ENCODE measurements around the gene MCRIP2.

MCRIP2 gene

GRCh38 chr16:633336-634050 is 8.1 kb upstream of the MCRIP2 start:
- no peak for DNase-seq

DNA sequence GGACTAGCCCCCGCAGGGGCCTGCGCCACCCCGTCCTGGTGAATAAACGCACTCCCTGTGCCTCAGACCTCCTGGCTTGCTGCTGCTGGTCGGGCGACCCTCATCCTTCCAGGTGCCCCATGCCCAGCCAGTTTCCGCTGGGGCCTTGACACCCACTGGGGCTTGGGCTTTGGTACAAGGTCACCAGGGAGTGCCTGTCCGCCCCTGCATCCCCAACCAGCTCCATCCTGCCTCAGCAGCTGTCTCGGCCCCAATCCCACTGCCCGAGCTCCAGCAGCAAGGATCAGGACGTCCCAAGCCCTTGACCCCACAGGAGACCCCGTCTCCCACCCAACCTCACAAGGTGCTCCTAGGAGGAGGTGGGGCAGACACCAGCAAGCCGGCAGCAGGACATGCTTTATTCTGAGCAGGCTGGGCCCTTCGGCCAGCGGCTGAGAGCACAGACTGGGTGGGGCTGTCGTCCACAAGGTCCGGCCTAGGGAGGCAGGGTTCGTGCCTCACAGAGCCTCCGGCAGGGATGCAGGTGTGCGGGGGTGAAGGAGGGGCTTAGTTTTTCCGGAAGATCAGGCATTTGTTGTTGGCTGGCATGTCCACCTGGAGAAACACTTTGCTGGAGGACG is 7.5 kb upstream of the MCRIP2 start:
- DNase-seq: no peak

GRCh38 chr16:634996-635395 is 6.6 kb upstream of the MCRIP2 start:
- no peak for DNase-seq

- DNase-seq: no peak
These were observed 5.9 kb upstream of the MCRIP2 start for GRCh38 chr16:635573-636205.

GRCh38 chr16:636206-637080 is 5.2 kb upstream of the MCRIP2 start, which contains the start of gene METTL26:
Gene METTL26, minus strand, starts transcription at chr16:636305. Its CDS starts 15 bp downstream, at chr16:636290.
- DNase-seq: peak; percentile 84

DNA sequence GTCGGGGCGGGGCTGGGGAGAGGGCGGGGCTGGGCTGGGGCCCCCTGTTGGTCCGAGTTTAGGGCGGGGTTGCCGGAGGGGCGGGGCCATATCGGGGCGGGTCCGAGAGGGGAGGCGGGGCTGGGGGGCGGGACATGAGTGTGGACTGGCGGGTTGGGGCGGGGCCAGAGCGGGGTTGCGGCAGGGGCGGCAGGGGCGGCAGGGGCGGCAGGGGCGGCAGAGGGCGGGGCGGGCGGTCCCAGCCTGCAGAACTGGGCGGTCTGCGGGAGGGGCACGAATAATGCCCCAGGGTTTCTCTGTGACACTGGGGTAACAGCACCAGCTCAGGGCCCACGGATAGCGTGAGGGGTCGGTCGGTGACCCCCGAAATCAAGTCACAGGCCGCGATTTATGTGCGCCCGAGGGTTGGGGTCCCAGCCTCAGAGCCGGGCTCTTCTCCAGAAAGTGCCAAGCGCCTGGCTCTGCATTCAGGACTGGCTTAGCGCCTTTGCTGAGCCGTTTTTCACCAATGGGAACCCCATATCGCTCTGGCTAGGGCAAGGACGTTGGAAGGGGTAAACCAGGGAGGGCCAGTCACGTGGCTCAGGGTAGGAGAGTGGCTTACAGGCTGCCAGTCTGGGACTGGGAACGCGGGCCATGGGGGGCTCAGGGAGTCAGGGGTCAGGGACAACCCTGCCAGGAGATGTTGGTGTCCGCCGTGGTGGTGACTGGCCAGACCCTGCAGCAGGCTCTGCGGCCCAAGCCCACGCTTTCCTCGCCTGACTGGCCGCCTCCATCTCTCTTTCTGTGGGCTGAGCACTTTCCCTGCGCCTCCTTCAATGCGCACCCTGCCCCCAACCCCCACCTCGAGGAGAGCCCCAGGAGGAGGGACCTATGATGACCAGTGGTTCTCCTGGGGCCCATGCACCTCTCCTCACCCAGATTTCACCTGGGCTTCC is 4.3 kb upstream of the MCRIP2 start:
- DNase-seq: no peak

DNA sequence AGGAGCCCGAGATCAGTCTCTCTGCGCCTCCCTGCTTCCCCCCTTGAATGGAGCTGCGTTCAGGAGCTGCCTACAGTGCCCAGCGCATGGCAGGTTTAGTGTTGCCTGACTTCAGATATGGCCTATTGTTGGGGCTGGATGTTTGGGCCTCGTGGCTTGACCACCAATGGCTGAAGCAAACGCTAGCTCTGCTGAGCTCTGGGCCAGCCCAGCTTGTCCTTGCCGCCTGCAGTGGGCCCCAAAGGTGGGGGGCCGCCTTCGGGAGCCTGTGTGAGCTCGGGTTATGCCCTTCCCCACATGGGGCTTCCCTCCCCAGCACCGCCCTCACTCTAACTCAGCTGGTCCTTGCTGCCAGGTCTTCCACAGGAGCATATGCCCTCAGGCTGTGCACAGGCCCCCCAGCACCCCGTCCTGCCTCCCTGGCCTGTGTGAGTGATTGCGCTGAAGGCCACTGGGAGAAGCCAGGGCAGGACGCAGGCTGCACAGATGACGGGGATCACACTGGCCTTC is 3.5 kb upstream of the MCRIP2 start:
- no peak for DNase-seq

GRCh38 chr16:638836-639235 is 2.8 kb upstream of the MCRIP2 start:
- DNase-seq: no peak

GRCh38 chr16:640614-641013 is 1.0 kb upstream of the MCRIP2 start:
- no peak for DNase-seq

DNA sequence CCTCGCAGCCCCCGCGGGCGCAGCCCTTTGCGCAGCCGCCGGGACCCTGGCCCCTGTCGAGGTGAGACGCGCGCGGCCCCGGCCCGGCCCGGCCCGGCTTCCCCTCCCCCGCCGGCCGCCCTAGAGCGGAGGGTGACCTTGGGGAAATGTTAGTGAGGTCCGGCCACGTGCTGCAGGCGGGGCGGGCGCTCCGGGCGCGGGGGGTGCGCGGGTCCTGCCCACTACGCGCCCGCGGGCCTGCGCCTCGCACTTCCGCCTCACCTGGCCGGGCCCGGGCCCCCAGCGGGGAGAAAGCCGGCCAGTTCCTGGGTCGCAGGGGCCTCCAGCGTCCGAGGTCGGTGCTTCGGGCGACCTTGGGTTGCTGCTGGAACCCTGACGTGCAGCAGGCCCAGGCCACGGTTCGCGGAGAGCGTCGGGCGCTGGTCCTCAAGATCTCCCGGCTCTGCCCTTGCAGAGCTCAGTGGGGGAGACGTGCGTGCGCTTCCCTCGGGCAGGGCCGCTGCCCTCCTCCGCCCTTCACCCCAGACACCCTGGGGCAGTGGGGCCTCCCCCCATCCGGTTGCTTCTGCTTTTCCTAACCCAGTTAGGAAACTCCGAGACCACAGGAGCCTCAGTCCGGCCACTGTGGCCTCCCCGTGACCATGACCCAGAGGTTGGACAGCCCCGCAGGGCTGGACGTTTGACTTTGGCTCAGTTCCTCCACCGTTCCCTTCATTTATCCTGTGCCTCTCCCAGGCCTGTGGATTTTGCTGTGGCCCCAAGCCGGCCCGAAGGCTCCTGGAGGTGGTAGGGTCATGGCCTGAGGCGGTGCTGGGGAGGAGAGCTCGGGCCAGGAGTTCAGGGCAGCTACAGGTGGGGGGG is 791 bp downstream of the MCRIP2 start:
- no peak for DNase-seq

DNA sequence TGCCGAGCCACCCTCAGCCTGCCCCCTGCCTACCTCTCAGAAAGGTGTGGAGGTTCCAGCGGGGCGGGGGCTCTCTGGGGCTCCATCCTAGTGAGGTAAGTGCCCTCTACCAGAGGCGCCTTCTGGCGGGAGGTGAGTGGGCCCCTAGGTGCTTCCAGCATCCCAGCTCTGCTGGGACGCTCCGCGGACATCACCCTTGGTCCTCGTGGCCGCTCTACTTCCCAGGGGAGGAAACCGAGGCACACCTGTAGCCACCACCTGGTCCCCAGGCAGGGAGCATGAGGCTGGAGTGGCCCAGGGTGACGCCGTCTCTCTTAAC is 1.4 kb downstream of the MCRIP2 start:
- no peak for DNase-seq

DNA sequence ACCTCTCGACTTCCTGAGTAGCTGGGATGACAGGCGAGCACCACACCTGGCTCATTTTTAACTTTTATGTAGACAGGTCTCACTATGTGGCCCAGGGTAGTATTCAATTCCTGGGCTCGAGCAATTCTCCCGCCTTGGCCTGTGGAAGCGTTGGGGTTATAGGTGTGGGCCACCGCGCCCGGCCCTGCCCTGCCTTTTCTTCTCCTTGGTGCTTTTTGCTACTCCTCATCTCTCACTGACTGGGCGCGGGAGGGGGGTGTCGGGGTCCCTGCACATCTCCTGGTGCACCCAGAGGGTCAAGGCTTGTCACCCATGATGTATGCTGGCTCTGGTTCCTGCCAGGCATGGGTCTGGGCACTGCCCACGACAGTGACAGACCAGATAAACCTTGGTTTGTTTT is 2.9 kb downstream of the MCRIP2 start:
- DNase-seq: no peak

DNA sequence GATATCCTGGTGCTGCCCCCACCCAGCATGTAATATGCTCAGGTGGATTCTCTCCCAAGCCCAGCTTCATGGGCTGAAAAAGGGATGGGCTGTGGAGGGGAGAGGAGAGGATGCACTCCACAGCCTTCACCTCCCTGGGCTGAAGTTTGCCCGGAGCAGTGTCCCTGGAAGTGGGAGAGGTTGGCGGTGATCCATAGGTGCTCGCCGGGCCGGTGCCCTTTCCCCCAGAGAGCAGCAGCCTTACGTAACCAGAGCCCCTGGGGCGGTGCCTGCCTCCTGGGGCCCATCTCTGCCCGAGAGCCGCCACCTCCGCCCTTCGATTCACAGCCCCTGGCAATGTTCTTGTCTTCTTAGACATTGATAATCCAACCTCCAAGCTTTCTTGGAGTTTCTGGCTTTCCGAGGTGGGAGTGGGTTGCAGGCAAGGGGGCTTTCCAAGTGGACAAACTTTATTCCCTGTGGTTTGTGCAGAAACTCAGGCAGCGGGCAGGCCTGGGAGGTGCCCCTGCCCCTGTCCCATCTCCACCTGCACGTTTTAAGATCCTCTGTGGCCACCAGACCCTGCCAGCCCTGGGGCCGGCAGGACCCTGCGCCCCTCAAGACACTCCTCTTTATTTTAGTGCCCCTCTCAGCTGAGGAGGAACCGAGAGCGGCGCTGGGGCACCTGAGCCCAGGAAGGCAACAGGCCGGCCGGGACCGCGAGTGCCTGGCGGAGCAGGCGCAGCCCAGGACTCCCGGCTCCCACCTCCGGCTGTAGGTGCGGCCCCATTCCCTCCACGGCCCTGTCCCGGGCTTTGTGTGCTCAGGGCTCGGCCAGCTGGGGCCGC is 4.4 kb downstream of the MCRIP2 start:
- DNase-seq: no peak

- DNase-seq: no peak
These were observed 5.1 kb downstream of the MCRIP2 start for GRCh38 chr16:646679-647172.

DNA sequence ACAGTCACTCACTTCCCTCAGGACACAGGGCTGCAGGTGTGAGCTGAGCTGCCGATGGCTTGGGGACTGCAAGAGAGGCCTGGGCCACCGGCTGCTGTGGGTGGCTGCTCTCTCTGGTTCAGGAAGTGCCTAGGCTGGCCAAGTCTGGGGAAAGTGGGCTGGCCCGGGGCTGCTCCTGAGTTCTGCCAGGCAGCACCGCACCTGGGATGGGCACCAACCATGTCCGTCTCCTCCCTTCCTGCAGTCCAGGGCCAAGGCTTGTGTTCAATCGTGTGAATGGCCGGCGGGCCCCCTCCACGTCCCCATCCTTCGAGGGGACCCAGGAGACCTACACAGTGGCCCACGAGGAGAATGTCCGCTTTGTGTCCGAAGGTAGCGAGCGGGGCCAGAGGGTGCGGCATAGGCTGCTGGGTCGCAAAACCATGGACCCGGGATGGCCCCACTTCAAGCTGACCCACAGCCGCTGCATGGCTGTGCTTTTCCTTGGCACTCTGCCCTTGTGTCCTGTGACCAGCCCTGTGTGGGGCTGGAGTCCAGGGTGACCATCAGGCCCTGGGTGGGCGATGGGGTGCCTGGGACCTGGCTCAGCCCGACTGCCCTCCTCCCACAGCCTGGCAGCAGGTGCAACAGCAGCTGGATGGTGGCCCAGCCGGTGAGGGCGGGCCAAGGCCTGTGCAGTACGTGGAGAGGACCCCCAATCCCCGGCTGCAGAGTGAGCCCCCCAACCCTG is 5.7 kb downstream of the MCRIP2 start:
- no peak for DNase-seq

DNA sequence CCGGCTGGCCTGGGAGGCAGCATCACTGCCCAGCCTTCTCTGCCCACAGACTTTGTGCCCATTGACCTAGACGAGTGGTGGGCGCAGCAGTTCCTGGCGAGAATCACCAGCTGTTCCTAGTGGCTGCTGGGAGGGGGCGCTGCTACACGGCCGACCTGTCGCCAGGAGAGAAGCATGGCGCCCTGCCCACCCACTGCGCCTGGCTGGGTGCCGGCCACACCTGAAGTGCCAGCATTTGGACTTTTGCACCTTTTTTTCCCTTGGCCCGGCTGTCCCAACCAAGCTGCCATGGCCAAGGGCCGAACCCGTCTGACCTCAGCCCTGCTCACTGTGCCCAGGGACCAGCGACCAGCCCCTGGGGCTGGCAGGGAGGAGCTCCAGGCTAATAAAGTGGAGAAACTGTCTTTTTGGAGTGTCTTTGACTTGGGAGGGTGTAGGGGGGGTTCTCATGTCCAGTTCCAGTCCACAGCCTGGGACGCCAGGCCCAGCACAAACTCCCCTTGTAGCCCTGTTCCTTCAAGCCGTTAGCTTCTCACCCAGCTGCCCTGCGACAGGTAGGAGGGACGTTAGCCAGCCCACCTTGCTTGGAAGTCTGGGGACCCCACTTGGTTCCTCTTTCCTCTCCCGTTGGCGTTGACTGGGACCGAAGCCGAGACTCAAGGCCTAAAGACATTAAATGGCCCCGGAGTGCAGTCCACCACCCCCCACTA is 6.6 kb downstream of the MCRIP2 start:
- DNase-seq: no peak

DNA sequence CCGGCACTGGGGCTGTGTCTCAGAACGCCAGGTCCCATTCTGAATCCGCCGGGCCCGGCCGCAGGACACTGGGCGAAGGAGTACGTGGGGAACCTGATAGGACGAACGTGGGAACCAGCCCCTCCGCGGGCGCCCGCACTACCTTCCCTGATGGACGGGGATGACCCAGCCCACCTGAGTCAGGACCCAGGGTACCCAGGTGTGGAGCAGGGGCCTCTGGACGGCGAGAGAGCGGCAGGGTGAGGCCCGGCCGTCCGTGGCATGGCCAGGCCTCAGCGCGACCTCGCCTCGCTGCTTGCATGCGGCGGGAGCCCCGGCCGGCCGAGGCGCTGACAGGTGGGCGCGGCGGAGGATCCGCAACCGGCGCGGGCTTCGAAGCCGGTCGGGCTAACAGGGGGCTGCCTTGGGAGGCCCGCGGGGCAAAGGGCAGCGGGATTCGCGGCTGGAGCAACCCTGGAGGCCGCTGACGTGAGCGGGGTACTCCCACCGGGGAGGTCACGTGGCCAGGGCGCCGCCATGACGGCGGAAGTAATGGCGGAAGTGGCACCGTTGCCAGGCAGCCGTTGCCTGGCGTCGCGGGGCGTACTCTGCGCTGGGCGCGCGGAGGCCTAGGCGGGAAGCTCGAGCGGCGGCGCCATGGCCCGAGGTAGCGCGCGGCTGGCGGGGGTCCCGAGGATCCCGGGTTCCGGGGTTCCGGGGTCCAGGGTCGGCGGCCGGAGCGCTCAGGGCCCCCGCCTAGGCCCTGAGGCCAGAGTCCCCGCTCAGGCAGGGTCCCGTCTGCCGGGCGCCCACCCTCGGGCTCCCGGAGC is 7.4 kb downstream of the MCRIP2 start, which contains the start of gene WDR90:
TSS of gene WDR90 (plus strand) at position 585 of the 809 bp plus-strand sequence. CDS start at position 637, 52 bp downstream.
- peak; percentile 42 for DNase-seq
